Left lung (tissue), 10 donors: ENCODE measurements around the gene IRF2BPL. TPM values are rescaled to one million over a fixed set of nuclear protein-coding genes. Genes with fewer than 3 reads are reported as not detected.

Experiments used
- ATAC-seq: fragments of 200-7000 bp; cut with Tn5 transposase; one replicate; pipeline ENCODE4 v1.9.1; 2020; ENCODE audit warnings: moderate library complexity
- DNase-seq, 4 donors: peaks; one replicate each; pipeline ENCODE4 v3.0.0-alpha.2; 2013 to 2020
- H3K27ac ChIP-seq, 2 donors: fragments of 200-600 bp; sonication (generic) in 1 of 2; one replicate each; pipeline versions ENCODE4 v1.5.0 to v1.8.0; 2020 to 2021
- H3K27me3 ChIP-seq, 2 donors: fragments of 200-600 bp; sonication (generic) in 1 of 2; one replicate each; pipeline versions ENCODE4 v1.5.0 to v1.8.0; 2020 to 2021
- H3K36me3 ChIP-seq, 2 donors: fragments of 200-600 bp; sonication (generic) in 1 of 2; one replicate each; pipeline versions ENCODE4 v1.5.0 to v1.8.0; 2020 to 2021
- H3K4me1 ChIP-seq, 2 donors: fragments of 200-600 bp; one replicate each; pipeline ENCODE4 v1.8.0; 2021
- H3K4me3 ChIP-seq, 2 donors: fragments of 200-600 bp; sonication (generic) in 1 of 2; one replicate each; pipeline versions ENCODE4 v1.5.0 to v1.8.0; 2020 to 2021; ENCODE audit warnings: mild to moderate bottlenecking in 1 of 2
- H3K9me3 ChIP-seq, 2 donors: fragments of 200-600 bp; sonication (generic) in 1 of 2; one replicate each; pipeline versions ENCODE4 v1.5.0 to v1.8.0; 2020 to 2021
- intact Hi-C, 2 donors: fragments of 100-400 bp; cut with DNase I; formaldehyde crosslinking; loops; one replicate each; pipeline versions ENCODE4 v1.11.2 to v1.14.2; 2022
- polyA plus RNA-seq, 6 donors: library from polyadenylated mRNA; unstranded; fragments of 120-200 nt; gene quantifications; one replicate each; pipeline ENCODE4 v1.2.1, GENCODE V29; 2013; ENCODE audit not compliant: insufficient read length in 6 of 6
- total RNA-seq, 2 donors: library from RNA; stranded (reverse); fragmentation: NEBNext Ultra II Directional; extraction: Animal tissue kit (Norgen Biotek cat#: 25700); gene quantifications; one replicate each; pipeline ENCODE4 v1.2.1, GENCODE V29; 2021
- TF ChIP-seq, protein P1 (sequence below), 2 donors: fragments of 200-600 bp; sonication (generic) in 1 of 2; IDR thresholded peaks; one replicate each; pipeline versions ENCODE4 v1.5.0 to v1.8.0; 2021; ENCODE audit warnings: antibody characterized with exemption in 2 of 2
- donor health status: DM: no; HTN: yes; CAD: no.
- donor health status: DM: no; HTN: no; CAD: no.

IRF2BPL gene
- total and polyA plus RNA-seq, 8 donors: 22.8 to 50.0 (median 44.3) TPM

DNA sequence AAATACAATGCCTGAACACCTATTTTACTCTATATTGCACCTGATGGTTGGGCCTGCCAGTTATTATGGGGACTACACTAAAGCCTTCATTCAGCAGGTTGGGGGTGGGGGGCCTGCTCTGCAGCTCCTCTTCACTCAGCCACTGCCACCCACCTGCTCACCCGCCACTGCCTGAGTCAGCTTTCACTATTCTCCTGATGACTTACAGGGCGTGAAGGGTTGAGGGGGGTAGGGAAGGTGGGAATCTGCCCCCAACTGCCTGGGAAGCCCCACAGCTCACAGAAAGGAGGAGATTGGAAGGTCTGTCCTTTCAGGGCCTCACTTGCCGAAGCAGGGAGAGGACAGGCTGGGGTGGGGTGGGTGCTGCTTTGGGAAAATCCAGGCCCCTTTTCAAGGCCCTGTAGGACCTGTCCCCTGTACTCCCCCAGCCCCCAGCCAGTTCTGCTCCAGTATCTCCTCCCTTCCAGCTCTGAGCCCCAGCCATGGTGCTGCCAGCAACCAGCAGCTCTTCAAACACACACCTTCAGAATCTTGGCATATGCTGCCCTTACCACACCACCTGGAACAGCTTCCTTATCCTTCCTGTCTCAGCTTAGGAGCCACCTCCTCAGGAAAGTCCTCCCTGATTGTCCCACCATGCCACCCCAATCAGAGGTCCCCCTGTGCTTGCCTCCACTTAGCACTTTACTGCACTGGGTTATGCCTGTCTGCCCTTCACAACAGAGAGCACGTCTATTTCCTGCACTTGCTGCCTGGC, 33.1 kb downstream of the IRF2BPL start:
- DNase-seq (no peak), ATAC-seq (peak; percentile 15)
- Histone ChIP-seq H3K27ac (no peak overlapping the region), H3K9me3 (no peaks in the 10 kb centered on the region), H3K36me3 (no peaks in the 10 kb centered on the region), H3K4me1 (peaks cover 3 to 21% of the 10 kb centered on the region in 2 donors), H3K27me3 (no peaks in the 10 kb centered on the region), H3K4me3 (no peak overlapping the region)
- intact Hi-C loops: no loop called here
- TF ChIP-seq, protein P1, sequence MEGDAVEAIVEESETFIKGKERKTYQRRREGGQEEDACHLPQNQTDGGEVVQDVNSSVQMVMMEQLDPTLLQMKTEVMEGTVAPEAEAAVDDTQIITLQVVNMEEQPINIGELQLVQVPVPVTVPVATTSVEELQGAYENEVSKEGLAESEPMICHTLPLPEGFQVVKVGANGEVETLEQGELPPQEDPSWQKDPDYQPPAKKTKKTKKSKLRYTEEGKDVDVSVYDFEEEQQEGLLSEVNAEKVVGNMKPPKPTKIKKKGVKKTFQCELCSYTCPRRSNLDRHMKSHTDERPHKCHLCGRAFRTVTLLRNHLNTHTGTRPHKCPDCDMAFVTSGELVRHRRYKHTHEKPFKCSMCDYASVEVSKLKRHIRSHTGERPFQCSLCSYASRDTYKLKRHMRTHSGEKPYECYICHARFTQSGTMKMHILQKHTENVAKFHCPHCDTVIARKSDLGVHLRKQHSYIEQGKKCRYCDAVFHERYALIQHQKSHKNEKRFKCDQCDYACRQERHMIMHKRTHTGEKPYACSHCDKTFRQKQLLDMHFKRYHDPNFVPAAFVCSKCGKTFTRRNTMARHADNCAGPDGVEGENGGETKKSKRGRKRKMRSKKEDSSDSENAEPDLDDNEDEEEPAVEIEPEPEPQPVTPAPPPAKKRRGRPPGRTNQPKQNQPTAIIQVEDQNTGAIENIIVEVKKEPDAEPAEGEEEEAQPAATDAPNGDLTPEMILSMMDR (IDR thresholded peaks at IDR 0.05): no peak

DNA sequence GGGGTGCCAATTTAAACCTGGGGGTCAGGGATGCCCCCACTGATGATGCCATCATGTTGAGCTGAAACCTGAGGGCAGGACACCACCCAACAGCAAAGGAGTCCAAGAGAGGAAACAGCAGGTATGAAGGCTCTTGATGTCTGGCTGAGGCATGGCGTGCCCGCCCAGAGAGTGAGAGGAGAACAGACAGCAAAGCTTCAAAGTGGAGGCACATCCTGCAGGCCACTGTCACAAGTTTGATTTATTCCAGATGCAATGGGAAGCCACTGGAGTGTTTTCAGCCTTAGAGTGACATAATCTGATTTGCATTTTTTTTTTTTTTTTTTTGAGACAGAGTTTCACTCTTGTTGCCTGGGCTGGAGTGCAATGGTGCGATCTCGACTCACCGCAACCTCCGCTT, 34.8 kb downstream of the IRF2BPL start:
- TF ChIP-seq, protein P1 (IDR thresholded peaks at IDR 0.05): no peak
- peaks cover 0 to 9% of the 10 kb centered on the region in 2 donors for H3K4me1 ChIP-seq
- intact Hi-C loops: no loop called here
- no peaks in the 10 kb centered on the region for H3K36me3 ChIP-seq
- no peak for DNase-seq
- H3K27ac ChIP-seq: no peak overlapping the region
- no peak for ATAC-seq
- no peaks in the 10 kb centered on the region for H3K27me3 ChIP-seq
- no peaks in the 10 kb centered on the region for H3K9me3 ChIP-seq
- no peak overlapping the region for H3K4me3 ChIP-seq

DNA sequence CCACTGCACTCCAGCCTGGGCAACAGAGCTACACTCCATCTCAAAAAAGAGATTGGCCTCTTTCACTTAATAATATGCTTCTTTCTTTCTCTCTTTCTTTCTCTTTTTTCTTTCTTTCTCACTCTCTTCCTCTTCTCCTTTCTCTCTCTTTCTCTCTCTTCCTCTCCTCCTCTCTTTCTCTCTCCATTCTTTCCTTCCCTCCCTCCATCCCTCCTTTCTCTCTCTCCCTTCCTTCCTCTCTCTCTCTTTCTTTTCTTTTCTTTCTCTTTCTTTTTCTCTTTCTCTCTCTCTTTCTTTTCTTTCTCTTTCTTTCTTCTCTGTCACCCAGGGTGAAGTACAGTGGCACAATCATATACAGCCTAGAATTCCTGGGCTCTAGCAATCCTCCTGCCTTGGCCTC, 38.4 kb downstream of the IRF2BPL start:
- no peak for ATAC-seq
- TF ChIP-seq, protein P1 (IDR thresholded peaks at IDR 0.05): no peak
- no peak overlapping the region for H3K4me3 ChIP-seq
- intact Hi-C loops: no loop called here
- DNase-seq: no peak
- no peaks in the 10 kb centered on the region for H3K36me3 ChIP-seq
- no peak overlapping the region for H3K27ac ChIP-seq
- H3K4me1 ChIP-seq: no peaks in the 10 kb centered on the region
- H3K9me3 ChIP-seq: no peaks in the 10 kb centered on the region
- no peaks in the 10 kb centered on the region for H3K27me3 ChIP-seq

DNA sequence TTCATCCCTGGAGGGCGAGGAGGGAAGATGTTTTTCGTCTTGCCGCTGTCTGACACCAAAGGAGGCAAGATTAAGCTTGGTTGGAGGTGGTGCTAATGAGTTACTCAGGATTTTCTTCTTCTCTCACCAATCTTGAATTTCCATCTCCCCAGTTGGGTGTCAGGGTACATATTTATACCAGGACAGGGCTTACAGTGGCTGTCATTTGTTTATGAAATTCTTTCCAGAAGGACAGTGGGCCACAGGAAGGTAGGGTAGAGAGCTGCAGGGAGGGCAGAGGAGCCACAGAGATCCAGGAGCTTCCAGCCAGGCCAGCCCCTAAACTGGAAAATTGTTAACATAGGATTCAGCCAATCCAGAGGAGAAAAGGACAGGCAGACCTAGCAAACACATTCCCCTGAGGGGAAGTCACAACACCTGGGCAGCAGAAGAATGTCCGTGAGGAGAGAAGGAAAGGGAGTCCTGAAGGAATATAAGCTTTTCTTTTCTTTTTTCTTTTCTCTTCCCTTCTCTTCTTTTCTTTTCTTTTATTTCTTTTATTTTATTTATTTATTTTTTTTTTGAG, 40.5 kb downstream of the IRF2BPL start:
- Histone ChIP-seq H3K36me3 (no peaks in the 10 kb centered on the region), H3K4me3 (no peak overlapping the region), H3K27ac (no peak overlapping the region), H3K9me3 (no peaks in the 10 kb centered on the region), H3K4me1 (no peaks in the 10 kb centered on the region), H3K27me3 (no peaks in the 10 kb centered on the region)
- DNase-seq (no peak), ATAC-seq (no peak)
- intact Hi-C loops: no loop called here
- TF ChIP-seq, protein P1 (IDR thresholded peaks at IDR 0.05): no peak

DNA sequence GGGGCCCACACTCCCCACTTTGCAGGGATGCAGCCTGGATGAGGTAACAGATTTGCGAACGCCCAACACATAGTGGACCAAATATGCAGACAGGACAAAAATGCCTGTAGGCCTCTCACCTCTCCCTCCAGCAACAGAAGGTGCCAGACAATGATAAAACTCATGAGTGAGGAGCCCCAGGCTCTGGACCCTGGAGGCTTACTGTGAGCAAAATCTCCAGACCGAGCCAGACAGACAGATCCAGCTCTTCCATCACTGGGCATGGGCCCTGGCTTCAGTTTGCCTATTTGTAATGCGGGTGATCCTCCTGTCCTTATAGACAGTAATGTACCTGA, 42.3 kb downstream of the IRF2BPL start:
- Histone ChIP-seq H3K4me1 (no peaks in the 10 kb centered on the region), H3K27me3 (no peaks in the 10 kb centered on the region), H3K36me3 (no peaks in the 10 kb centered on the region), H3K27ac (no peak overlapping the region), H3K9me3 (peaks cover 0 to 5% of the 10 kb centered on the region in 2 donors), H3K4me3 (no peak overlapping the region)
- TF ChIP-seq, protein P1 (IDR thresholded peaks at IDR 0.05): no peak
- no peak for DNase-seq
- intact Hi-C loops: no loop called here
- no peak for ATAC-seq
